T-helper 22 cell (primary cell): ENCODE measurements around the gene UNC45A.
A peak's percentile ranks its signal among the peaks of the same experiment; 100 is the strongest.
"Not testable (repeated sequence)": the region's sequence is repeated elsewhere in the genome, so short reads cannot be mapped to it uniquely, and the experiment has no call there.

ENCODE experiments used
- DNase-seq: peaks from one replicate; pipeline ENCODE4 v3.0.0-alpha.2; 2020; ENCODE audit warnings: low read depth

UNC45A gene

GRCh38 chr15:90918034-90918788 is 16.9 kb upstream of the UNC45A start:
- DNase-seq: no peak

DNA sequence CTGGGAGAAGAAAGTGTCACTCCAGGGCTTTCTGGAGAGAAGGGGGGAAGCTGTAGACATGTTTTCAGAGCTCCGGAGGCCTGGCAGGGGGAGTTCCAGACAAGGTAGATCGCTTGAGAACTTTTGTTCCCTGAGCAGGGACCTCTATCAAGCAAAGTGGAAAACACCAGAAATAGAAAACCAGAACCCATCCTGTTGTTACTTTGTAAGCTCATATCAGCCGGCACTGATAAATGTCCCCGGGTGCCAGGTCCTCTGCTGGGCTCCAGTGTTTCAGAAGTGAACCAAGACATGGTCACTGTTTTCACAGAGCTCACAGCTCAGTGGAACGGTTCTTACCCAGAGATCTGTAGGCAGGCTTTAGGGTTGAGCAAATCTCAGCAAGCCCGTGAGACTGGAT is 16.2 kb upstream of the UNC45A start:
- no peak for DNase-seq

GRCh38 chr15:90921887-90922286 is 13.2 kb upstream of the UNC45A start:
- no peak for DNase-seq

DNA sequence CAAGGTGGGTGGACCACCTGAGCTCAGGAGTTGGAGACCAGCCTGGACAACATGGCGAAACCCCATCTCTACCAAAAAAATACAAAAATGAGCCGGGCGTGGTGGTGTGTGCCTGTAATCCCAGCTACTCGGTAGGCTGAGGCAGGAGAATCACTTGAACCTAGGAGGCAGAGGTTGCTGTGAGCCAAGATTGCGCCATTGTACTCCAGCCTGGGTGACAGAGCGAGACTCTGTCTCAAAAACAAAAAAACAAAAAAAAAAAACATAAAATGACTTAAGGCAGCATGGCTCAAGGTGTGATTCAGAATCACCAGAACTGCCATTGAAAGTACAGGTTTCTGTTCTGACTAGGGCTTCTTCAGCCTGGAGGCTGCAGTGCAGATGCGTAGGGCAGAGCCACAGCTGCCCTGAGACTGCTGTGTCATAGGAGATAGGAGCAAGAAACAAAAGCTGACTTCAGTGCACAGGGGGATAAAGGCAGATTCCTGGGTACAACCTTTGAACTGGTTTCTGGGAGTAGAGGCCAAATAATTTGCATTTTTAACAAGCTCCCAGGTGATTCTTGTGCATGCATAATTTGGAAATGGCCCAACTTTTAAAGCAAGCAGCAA is 12.3 kb upstream of the UNC45A start:
- not testable (repeated sequence) for DNase-seq

- DNase-seq: no peak
Observed at GRCh38 chr15:90924375-90924774, 10.7 kb upstream of the UNC45A start.

DNA sequence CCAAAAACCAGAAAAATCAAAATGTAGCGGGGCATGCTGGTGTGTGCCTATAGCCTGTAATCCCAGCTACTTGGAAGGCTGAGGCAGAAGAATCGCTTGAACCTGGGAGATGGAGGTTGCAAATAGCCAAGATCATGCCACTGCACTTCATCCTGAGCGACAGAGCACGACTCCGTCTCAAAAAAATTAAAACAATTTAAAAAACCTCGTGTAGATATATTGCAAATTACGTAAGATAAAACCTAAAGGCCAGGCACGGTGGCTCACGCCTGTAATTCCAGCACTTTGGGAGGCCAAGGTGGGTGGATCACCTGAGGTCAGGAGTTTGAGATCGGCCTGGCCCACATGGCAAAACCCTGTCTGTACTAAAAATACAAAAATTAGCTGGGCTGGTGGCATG is 8.3 kb upstream of the UNC45A start:
- DNase-seq: not testable (repeated sequence)

- not testable (repeated sequence) for DNase-seq
Observed at GRCh38 chr15:90928106-90928505, 7.0 kb upstream of the UNC45A start.

DNA sequence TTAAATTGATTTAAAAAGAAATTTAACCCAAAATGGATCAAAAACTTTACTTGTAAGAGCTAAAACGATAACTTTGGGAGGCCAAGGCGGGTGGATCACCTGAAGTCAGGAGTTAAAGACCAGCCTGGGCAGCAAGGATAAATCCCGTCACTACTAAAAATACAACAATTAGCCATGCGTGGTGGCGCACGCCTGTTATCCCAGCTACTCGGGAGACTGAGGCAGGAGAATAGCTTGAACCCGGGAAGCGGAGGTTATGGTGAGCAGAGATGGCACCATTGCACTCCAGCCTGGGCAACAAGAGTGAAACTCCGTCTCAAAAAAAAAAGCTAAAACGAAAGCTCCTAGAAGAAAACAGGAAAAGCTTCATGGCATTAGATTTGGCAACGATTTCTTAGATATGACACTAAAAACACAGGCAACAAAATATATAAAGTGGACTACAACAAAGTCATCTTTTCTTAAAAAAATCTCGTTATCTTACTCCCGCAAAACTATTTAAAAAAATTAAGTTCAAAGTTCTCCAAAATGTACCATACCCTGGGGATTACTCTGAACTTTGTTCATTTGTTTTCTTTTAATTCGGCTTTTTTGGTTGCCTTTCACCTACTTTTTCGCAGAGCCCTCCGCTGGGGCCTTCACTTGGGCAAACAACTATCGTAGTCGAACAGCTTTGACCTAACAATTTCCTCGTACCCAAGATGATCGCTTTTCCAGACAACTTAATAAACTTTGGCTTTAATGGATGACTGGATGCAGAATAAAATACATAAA is 5.7 kb upstream of the UNC45A start:
- no peak for DNase-seq

DNA sequence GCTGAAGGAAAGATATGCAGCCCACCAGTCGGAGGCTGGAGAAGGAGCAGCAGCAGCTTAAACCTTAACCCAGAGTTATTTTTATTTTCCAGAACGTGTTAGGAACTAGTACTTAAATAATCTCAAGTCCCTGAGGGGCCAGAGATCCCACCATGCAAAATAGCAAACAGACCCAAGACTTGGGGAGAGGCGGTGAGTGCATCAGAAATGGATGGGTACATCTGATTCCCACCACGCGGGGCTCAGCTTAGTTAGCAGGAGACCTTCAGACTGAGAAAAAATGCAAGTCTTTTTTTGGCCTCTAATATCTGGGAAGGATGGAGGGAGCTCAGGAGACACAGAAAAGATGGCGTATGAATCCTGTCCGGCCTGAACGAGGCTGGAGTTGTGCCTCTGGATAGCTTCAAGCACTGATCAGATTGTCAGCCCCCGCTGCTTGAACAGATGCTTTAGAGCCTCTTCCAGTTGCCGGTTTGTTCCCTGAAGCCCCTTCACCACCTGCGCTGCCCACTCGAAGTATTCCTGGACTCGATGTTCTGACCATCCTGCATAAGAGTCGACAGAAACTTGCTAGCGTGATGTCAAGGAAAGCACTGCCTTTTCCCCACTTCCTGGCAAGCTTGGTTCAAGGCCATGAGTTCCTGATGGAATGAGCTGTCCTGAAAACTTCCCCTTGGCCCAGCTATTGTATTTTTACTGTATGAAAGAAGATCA is 4.1 kb upstream of the UNC45A start:
- DNase-seq: no peak

GRCh38 chr15:90931575-90931827 is 3.6 kb upstream of the UNC45A start:
- no peak for DNase-seq

DNA sequence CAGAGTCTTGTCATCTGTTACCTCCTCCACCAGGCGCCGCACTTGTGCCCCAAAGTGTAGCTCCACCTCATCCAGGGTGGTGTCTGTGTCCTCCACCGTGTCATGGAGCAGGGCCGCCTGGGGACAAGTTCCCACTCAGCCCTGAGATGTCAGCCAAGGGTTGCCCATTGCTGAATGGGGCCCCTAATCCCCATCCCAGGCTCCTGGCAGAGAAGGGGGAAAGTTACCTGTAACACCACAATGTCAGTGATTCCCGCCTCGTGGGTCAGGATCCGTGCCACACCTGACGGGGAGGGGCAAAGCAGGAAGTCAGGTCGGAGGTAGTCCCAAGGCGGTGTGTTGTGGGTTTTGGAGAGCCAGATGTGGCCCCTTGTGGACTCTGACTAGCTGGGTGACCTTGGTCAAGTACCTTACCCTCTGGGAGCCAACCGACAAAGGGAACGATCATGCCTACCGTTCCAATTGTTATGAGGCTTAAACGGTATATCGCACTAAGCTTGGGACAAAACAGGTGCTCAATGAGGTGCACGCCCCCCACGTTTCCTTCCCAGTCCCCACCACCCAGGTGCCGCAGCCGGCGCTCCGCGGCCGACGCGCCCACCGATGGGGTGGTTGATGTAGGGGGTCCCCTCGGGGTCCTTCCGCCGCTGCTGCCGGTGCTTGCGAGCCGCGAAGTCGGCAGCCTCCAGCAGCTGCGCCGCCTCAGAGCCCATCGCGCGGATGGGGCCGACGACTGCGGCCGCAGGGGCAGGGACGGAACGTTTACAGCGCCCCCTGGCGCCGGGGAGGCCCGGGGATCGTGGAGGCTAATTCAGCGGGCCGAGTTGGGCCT is 3.0 kb upstream of the UNC45A start, which contains the start of gene HDDC3:
TSS of gene HDDC3 (minus strand) at position 722 of the 832 bp plus-strand sequence. CDS start at position 713, 9 bp downstream.
- peak; percentile 74 for DNase-seq

- no peak for DNase-seq
Observed at GRCh38 chr15:90932660-90932991, 2.5 kb upstream of the UNC45A start.

DNA sequence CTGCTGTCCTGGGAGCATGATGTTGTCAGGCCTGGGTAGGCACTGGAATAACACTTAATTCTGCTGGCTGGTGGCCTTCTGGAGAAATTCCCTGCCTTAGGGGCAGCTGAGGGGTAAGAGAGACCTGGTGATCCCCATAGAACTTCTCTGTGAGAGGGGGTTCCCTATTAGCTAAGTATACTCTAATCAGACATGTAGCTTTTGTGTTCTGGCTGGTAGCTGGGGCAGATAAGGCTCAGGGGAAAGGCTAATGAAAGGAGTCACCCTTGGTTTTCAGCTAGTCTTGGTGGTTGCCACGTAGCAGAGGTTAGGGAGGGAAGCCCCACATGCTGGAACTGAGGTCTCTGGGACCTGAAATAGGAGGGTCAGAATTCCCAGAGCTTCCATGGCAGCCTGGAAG is 1.8 kb upstream of the UNC45A start:
- DNase-seq: no peak

DNA sequence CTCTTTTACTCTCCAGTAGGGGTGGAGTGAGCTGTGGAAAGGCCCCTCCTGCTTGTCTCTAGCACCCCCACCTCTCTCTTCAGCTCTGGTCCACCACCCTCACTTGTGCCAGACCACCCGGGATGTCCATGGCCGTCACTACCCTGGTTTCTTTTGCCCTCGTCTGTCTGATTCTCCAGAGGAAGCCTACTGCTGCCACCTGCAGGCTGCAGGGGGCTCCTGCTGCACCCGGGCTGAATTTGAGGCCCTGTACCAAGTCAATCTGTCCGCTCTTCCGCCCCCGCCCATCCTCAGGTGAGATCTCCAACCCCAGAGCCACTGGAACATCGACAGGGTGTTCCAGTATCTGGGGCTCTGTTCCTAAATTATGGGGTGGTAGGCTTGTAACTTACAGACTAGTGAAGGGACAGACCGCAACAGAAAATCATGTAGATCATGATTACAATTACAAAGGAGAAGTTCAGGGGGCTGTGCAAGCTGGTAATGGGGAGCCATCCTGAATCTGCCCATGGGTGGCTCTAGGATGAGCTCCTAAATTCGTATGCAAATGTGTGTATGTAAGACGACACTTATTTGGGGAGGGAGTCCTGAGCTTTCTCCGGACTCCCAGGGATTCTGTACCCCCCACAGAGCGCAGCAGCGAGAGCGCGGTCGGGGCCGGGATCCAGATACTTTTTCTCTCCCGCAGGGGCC is 683 bp upstream of the UNC45A start:
- DNase-seq: peak; percentile 72

DNA sequence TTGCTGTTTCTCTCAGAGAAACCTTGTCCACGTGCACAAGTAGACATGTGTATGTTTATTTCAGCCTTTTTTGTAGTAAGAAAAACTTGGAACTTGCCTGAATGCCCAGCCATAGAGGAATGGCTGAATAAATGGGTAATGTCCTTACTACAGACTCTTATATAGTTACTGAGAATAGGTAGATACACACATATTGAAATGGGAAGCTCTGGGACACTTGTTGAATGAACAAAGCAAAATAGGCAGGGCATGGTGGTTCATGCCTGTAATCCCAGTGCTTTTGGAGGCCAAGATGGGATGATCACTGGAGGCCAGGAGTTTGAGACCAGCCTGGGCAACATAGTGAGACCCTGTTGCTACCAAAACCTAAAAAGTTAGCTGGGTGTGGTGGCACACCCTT is 1.7 kb downstream of the UNC45A start:
- DNase-seq: no peak

- DNase-seq: no peak
Observed at GRCh38 chr15:90938261-90938660, 3.2 kb downstream of the UNC45A start.

DNA sequence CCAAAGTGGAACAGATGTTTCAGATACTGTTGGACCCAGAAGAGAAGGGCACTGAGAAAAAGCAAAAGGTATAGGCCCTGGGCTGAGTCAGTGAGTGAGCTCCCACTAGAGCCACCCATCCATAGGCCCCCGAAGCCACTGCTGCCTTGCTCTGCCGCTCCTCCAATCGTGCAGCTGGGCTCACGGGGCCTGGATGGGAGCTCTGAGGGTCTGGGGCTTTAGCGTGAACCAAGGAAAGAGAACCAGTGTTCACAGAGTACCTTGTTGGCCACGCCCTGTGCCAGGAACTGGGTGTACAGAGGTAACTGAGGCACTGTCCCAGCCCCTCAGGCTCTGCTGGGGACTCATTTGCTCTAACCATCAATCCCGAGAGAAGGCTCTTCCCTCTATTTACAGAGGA is 4.7 kb downstream of the UNC45A start:
- no peak for DNase-seq

- no peak for DNase-seq
Observed at GRCh38 chr15:90941038-90941437, 6.0 kb downstream of the UNC45A start.

DNA sequence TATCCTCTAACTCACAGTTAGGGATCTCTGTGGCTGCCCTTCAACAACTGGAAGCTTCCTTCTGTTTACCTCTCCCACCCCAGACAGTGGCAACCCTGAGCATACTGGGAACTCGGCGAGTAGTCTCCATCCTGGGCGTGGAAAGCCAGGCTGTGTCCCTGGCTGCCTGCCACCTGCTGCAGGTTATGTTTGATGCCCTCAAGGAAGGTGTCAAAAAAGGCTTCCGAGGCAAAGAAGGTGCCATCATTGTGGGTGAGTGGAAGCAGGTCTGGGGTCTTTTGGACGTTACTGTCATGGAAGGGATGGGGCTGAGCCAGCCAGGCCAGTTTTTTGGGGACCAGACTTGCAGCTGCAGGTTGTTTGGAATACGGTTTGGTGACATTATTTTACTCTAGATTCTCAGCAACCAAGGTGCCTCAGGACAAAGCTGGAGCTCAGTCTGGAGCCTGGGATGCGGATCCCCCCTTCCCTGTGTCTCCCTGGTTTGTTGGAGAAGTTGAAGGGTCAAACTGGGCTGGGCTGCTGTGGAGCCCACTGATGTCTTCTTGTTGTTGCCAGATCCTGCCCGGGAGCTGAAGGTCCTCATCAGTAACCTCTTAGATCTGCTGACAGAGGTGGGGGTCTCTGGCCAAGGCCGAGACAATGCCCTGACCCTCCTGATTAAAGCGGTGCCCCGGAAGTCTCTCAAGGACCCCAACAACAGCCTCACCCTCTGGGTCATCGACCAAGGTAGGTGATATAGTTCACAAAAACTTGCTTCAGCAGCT is 7.5 kb downstream of the UNC45A start:
- no peak for DNase-seq

DNA sequence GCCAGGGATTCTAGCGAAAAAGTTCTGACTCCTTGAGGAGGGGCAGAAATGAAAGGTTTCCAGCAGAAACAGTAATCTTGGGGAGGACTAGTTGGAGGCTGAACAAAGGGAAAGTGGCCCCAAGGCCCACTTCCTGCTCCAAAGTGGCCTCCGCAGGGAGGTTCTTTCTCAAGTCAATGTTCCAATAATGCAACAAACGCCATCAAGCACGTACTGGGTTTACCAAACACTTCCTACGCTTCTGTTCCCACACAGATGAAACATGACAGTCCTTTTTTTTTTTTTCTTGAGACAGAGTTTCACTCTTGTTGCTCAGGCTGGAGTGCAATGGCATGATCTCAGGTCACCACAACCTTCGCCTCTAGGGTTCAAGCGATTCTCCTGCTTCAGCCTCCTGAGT is 10.0 kb downstream of the UNC45A start:
- DNase-seq: no peak

- DNase-seq: no peak
Observed at GRCh38 chr15:90946538-90946937, 11.5 kb downstream of the UNC45A start.
